DMS153 treated with DMSO at 0.1 percent for 48 hours (cell line): ENCODE measurements around the gene OR9Q1.

Experiments used
- DNase-seq: peaks from one replicate; lab custom pipeline; 2025; ENCODE audit not compliant: unreplicated experiment; lab: John Stamatoyannopoulos, UW

OR9Q1 gene

DNA sequence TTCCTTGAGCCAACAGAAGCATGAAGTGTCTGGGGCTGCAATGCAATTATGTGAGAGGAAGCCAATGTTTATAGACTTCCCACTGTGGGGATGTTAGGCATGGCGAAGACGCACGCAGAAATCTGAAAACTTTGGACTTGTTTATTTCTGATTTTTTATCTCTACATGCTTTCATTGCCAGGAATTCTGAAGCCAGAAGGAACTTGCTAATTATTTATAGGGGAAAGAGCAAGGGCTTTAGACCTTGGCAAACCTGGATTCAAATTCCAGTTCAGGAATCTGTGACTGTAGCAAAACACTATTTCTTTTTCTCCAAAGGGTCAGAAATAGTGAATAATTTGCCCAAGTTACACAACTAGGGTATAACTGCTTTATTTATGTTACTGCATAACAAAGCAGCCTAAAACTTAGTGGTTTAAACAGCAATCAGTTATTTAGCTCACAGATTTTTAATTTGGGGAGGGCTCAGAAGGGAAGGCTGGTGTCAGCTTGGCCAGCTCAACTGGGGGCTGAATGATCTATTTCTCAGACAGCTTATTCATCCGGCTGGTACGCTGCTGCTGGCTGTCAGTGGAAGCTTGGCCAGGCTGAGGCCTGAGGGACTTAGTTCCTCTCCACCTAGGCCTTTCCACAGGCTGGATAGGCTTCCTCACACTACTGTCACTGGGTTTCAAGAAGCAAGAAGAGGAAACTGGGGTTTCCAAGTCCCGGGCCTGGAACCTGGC is 5.2 kb downstream of the OR9Q1 start:
- no peak for DNase-seq

DNA sequence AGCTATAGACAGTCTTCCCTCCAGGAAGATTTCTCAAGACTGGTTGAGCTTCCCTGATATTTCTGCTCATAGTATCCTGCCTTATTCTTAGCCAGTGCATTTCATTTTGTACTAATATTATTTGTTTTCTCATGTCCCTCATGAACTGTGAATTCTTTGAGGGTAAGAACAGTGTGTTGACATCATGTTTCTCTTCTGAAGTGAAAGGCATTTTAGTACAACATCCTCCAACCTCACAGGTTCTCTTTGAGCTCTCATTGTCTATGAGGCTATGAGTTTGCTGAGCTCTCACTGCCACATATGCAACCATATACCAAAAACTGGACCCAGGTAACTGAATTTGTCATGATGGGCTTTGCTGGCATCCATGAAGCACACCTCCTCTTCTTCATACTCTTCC is 7.0 kb downstream of the OR9Q1 start, which contains the start of gene OR6Q1:
TSS of gene OR6Q1 (plus strand) at position 301 of the 400 bp plus-strand sequence. CDS start at position 301, 0 bp downstream.
- no peak for DNase-seq

DNA sequence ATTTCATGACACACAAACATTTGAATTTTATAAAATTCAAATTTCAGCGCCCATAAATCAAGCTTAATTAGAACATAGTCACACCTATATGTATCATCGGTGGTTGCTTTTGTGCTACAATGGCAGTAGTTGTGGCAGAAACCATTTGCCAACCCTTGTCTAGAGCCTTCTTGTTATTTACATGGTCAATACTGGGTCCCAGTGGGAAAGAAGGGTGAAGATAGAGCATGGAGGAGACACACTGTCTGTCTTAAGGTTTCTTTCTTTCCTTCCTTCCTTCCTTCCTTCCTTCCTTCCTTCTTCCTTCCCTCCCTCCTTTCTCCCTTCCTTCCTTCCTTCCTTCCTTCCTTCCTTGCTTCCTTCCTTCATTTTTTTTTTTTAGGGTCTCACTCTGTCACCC is 10.8 kb downstream of the OR9Q1 start:
- DNase-seq: no peak

- DNase-seq: no peak
Measured at GRCh38 chr11:58039589-58039988, 15.9 kb downstream of the OR9Q1 start.

DNA sequence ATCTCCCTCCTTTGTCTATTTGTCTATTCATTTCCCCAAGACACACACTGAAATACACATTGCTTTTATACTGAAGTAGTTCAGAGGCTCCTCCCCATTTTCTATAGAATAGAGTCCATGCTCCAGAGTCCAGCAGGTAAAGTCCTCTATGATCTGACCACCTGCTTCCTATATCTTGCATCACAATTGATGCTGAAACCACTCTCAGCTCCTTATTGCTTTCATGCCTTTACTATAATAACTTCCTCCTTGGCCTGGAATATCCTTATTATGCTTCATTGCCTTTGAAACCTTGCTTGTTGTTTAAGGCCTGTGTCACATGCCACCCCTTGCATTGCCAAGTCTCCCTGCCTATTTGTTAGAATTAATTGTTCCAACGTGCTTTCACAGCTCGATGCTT is 19.7 kb downstream of the OR9Q1 start:
- DNase-seq: no peak

- DNase-seq: no peak
Measured at GRCh38 chr11:58046231-58046630, 22.6 kb downstream of the OR9Q1 start.

- DNase-seq: no peak
Measured at GRCh38 chr11:58047818-58048217, 24.1 kb downstream of the OR9Q1 start.

- DNase-seq: no peak
Measured at GRCh38 chr11:58055806-58056401, 32.2 kb downstream of the OR9Q1 start.

DNA sequence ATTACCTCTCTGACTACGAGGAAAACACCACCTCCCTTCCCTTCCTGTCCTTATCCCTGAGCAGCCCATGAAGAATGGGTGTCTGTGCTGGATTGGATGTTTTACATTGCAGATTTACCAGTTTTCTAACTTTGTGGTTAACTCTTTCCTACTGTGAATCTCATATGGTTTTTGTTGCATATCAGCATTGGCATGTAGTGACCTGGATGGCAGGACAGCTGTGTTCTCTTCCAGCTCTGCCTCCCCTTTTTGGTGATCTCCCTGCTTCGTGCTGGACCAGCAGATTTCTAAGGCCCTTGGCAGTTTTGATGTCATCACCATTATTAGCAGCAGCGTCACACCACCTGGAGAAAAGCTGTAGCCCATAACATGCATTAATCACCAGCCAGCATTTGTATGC is 33.8 kb downstream of the OR9Q1 start:
- no peak for DNase-seq

- peak; percentile 83 for DNase-seq
Measured at GRCh38 chr11:58058276-58059006, 34.8 kb downstream of the OR9Q1 start.

DNA sequence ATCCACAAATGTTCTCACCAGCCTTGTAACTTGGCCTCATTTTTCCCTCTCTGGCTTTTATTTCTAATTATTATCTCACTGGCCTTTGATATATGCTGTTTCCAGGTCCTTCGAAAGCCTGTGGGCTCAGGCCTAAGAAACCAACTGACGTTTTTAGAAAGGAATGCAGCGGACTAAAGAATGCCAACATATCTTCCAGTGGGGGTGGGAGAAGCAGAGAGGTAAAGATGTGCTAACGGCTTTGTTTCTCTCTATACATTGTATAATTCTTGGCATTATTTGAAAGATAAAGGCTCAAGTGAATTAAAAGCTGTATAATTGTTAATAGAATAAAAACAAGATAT is 35.3 kb downstream of the OR9Q1 start:
- no peak for DNase-seq

GRCh38 chr11:58060535-58060934 is 36.9 kb downstream of the OR9Q1 start:
- no peak for DNase-seq

GRCh38 chr11:58060939-58061672 is 37.4 kb downstream of the OR9Q1 start:
- no peak for DNase-seq

DNA sequence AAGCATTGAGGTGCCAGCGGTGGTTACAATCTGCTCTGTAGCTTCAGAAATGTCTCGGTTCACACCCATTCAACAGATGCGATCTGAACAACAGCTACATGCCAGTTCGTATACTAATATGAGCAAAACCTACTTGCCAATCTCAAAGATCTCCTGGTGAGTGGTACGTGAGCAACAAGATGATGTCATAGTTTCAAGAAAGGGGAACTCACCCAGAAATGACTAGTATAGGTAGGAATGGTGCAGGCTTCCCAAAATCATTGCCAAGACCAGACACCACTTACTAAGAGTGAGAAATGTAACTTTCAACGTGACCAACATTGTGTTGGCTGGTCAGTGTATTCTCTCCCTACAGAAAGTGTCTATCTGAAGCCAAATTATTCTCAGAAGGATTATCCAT is 38.1 kb downstream of the OR9Q1 start:
- no peak for DNase-seq

DNA sequence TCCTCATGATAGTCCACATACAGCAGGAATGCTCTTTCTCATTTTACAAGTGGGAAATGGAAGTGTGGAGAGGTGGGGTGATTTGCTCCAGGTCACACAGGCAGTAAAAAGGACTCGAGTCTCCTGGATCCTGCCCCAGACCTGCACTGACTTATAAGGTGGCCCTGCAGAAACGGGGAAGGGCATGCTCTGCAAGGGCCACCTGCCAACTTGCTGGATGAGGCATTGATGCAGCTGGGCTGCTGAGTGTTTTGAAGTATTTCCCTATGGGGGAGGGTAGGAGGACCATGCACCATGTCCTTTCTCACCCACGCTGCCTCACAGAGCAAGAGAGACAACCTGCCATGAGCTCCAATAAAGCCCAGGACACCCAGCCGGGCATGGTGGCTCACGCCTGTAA is 44.0 kb downstream of the OR9Q1 start:
- no peak for DNase-seq

DNA sequence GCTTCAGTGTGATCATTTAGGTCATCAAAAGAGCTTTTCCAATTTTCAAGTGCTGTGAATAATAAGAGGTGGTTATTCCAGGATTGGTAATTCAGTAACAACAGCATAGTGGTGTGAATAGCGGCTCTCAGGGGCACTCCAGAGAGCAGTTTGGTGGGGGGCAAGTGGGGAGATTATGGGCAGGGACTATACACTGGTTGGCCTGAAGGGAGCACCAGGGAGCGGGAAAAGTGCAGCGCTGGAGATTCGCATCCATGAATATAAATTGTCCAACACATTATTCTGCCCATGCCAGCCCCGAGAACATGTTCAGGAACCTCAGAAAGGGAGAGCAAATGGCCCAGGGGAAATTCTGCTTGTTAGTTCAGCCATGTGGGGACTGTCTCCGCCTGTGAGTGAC is 45.0 kb downstream of the OR9Q1 start:
- DNase-seq: no peak

GRCh38 chr11:58070585-58070984 is 46.9 kb downstream of the OR9Q1 start:
- DNase-seq: no peak

DNA sequence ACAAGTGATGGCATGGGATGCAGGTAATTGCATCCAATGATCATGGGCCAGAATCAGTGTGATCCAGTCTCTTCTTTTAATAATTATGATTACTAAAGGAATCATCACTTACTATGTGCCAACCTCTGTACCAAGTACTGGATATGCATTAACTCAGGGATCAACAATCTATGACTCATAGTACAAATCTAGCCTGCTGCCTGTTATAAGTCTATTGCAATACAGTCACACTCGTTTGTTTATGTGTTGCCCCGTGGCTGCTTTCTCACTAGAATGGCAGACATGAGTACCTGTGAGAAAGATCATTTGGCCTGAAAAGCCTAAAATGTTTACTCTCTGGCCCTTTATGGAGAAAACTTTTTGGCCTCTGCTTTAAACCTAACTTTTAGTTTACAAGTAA is 52.1 kb downstream of the OR9Q1 start:
- DNase-seq: no peak

DNA sequence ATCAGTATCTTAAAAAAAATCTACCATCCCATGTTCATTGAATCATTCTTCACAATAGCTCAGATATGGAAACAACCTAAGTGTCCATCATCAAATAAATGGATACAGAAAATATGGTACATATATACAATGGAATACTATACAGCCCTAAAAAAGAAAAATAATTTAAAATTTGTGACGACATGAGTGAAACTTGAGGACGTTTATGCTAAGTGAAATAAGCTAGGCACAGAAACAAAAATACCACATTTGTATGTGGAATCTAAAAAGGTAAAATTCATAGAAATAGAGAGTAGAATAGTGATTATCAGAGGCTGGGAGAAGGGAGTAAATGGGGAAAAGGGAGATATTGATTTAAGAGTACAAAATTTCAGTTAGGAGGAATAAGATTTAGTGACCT is 62.8 kb downstream of the OR9Q1 start:
- no peak for DNase-seq

DNA sequence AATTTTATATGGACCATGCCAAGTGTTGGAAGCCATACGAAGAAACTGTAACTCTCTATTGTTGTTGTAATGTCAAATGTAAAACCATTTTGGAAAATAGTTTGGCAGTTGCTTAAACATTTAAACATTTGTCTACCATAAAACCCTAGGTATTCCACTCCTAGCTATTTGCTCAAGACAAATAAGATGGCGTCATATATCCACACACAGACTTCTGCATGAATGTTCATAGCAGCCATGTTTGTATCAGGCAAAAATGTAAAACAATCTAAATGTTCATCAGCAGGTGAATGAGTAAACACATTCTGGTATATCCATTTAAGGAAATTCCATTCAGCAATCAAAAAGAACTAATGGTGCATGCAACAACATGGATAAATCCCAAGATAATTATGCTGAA is 73.8 kb downstream of the OR9Q1 start:
- DNase-seq: no peak

DNA sequence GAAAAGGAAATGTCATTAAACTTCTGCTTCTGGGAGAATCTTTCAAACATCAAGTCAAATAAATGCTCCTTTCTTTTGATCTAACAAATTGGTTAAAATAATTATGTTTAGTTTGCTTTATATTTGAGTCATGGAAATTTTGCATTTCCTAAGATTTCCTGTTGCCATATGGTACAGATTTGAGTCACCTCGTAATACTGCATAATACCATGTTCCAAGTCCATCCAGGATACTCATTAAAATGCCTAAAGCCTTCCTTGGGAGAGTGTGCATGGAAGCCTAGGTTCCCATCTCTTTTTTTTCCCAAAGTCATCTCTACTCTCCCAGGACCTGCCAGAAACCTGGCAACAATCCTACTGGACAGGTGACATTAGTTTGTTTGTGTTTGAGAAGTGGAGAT is 97.4 kb downstream of the OR9Q1 start:
- no peak for DNase-seq

GRCh38 chr11:58125469-58125868 is 101.8 kb downstream of the OR9Q1 start, which contains the start of gene OR9I1:
Gene OR9I1 (minus strand): TSS chr11:58125530. CDS start chr11:58119444, 6,086 bp downstream.
- no peak for DNase-seq
